GM18520 (cell line): ENCODE measurements around the gene ANAPC13.

Source experiments
- ATAC-seq: cut with Tn5 transposase; IDR thresholded peaks from one replicate; pipeline ENCODE4 v1.9.1; 2021; ENCODE audit not compliant: unreplicated experiment

Gene ANAPC13

GRCh38 chr3:134483195-134483900, 2.4 kb downstream of the ANAPC13 start:
- ATAC-seq: no peak

DNA sequence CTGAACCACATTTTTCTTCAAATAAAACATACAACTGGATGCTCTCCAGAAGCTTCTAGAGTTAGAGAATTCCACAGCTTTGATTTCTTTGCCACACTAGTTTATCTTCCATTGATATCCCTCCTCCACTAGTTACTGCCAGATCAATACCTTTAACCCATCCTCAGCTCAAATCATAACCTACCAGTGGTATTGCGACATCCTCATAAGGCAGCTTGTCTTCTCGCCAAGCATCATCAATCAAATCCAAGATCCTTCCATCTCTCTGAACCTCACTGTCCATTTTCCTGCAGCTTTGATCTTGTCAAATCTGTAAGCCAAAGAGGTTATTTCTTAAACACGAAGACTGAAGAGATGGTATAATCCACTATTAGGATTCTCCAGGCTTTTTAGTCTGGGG, 3.2 kb downstream of the ANAPC13 start:
- ATAC-seq: no peak

GRCh38 chr3:134481166-134481565, 4.6 kb downstream of the ANAPC13 start:
- no peak for ATAC-seq

- no peak for ATAC-seq
These were observed 5.2 kb downstream of the ANAPC13 start for GRCh38 chr3:134480546-134480945.

DNA sequence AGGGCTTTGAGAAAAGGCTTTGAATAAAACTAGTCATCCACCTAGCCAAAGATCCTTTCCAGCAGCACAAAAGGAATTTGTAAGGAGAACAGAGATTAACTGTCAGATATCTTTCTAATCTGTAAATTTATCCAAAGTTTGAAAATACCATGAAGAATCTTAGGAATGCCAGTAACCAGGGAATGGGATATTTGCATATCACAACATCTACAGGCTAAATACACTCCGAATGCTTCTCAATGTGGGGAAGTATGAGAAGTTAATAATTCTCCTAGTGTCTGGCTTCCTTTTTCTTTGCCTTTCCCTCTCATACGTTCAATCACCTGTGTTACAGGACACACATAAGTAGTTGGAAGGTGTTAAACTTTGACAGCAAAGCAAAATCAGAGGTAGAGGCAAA, 7.8 kb downstream of the ANAPC13 start:
- ATAC-seq: no peak

- no peak for ATAC-seq
These were observed 8.8 kb downstream of the ANAPC13 start for GRCh38 chr3:134477002-134477401.

- no peak for ATAC-seq
These were observed 9.5 kb downstream of the ANAPC13 start for GRCh38 chr3:134476306-134476705.

- ATAC-seq: no peak
These were observed 10.8 kb downstream of the ANAPC13 start for GRCh38 chr3:134474956-134475355.

DNA sequence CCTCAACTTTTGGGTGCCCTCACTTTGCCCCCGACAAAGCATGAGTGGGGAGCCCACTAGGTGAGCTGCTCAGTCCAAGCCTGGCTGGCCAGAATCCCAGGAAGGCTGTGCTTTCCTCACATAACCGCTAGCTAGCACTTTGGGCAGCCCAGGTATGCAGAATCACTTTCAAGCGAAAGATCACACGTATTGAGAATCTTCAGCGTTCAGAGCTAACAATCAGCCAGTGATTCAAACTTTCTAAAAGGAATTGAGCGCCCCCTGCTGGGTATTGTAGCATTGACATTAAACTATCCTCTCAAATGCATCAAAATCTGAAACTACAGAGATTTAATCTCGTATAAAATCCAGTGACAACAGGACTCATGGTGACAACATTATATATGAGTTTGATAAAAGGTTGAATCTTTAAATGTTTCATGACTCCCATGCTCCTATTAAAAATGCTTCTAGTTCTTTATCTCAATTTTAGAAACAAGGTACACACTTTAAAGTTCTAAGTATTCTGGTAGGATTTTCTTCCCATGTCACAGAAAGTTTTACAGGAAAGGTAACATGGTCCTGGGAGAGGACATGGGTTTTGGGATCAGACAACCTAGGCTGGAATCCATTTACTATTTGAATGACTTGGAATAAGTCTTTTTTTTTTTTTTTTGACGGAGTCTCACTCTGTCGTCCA, 11.8 kb downstream of the ANAPC13 start:
- no peak for ATAC-seq

DNA sequence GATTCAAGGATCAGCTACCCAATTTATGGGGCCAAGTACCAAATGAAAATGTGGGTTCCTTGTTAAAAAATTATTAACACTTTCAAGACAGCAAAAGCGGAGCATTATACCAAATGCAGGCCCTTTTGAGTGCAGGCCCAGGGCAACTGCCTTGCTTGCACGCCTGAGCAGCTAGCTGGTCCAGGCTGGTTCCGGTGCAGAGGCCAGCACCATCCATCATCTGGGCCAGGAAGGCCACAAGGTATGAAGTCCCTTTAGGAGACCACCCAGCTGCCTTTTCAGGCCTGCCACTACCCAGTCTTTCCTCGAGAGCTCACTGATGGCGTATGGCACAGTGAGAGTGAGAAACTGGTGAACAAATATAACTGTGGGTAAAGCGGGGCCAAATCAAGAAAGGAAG, 13.0 kb downstream of the ANAPC13 start:
- no peak for ATAC-seq

DNA sequence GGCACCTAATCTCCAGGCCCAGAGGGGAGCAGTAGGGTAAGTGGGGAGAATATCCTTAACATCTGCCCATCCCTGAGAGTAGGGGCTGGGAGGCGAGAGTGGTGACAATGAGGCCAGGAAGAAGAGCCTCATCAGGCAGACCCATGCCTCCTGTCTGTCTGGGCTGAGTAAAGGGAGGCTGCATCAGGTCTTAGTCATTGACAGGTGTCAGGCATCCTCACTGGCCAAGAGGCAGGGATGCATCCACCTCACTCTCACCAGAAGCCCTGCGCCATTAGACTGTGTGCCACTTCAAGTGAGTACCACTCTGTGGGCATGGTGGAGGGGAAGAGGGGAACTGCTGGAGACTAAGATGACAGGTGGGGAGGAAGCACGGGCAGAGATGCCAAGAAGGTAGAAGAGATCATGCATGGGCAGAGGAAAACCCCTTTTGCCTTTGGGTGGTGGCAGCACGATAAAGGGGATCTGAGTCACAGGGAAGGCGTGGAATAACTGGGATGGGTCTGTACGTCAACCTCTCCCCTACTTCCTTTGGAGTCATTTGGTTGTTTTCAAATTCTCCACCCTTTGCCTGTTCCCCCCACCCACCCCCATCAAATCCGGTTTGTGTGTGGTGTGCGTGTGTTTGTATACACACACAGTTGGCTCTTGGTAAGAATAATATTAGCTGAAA, 14.1 kb downstream of the ANAPC13 start:
- no peak for ATAC-seq

GRCh38 chr3:134468519-134468918, 17.3 kb downstream of the ANAPC13 start:
- ATAC-seq: no peak

- ATAC-seq: no peak
These were observed 19.5 kb downstream of the ANAPC13 start for GRCh38 chr3:134466331-134466730.

DNA sequence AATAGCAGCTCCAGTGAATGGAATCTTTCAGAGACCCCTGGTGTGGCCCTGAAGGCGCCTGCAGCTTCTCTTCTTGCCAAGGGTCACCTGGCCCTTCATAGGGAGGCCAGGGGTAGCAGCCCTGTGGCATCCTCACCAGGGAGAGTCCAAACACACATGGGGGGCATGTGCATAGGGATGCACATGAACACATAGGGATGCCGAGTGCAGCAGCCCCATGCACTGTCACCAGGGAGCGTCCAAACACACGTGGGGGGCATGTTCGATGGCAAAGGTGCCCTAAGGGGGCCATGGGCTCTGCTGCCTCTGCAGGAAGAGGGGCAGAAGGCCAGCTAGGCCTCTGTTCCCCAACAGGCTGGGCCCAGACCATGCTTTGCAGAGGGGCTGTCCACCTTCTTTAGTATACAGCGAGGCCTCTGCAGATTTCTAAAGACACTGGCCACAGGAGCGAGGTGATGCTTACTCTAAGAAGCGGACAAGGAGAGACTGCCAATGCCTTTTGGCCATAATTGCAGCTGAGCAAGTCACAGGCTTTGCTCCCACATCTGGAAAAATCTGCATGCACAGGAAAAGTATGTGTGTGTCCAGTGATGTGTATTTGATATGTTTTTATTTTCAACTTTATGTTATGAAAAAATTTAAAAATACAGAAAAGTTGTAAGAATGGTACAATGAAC, 21.0 kb downstream of the ANAPC13 start:
- ATAC-seq: no peak

GRCh38 chr3:134464064-134464688, 21.6 kb downstream of the ANAPC13 start:
- no peak for ATAC-seq

DNA sequence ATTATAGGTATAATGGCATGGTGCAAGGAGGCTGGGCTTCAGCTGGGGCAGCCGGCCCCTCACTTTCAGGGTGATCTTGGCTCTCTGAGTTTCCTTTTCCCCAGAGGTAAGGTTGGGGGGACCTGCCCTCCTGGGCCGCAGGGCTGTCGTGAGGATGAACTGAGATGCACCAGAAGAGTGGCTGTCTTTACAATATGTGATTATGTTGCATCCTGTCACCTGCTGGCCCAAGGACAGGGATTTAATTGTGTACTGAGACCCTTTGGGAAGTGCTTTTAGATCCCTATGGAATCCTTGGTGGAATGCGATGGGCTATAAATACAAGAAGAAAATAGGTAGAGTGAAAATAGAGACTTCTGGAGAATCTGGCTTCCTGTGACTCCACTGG, 22.1 kb downstream of the ANAPC13 start:
- no peak for ATAC-seq

- no peak for ATAC-seq
These were observed 23.3 kb downstream of the ANAPC13 start for GRCh38 chr3:134462331-134462941.

DNA sequence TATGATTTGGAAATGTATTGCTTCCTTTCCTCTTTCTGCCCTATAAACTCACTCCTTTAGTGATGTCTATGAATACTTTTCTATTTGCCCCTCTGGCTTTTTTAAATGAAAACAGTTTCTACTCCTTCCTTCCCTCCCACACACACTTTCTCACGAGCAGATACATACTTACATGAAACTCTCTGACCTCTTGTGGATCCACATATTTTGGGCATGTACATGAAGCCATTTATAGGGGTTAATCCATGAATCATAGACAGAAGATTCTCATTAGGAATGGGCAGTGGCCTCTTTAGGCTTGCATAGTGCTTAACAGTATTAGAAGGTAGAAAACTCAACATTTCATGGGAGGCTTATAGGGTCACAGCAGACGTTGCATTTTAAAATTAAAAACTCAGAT, 24.8 kb downstream of the ANAPC13 start:
- no peak for ATAC-seq

GRCh38 chr3:134459562-134459961, 26.2 kb downstream of the ANAPC13 start:
- ATAC-seq: no peak

DNA sequence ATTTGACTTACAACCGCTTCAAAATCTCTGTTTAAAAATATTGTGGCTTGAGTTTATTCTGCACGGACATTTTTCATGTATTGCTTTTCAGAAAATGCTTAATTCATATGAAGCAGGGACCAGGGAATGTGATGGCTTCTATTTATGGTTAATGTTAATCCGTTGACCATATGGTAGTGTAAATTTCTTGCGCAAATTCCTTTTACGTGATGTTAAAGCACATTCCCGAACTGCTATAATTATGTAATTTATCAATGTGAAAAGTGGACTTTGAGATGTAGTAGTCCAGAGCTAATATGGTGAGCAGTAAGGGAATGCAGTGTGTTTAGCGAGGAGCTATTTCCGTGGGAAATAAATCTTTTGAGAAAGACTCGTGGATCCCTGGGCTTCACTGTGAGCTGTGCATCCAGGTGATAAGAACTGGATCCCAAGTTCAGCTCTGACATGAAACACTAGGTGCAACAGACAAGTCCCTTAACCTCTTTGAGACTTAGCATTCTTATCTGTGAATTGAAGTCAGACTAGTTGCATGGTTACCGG, 27.3 kb downstream of the ANAPC13 start:
- no peak for ATAC-seq
